ENCODE measurements around the gene ASXL1.
"Not testable (repeated sequence)": the region's sequence is repeated elsewhere in the genome, so short reads cannot be mapped to it uniquely, and the experiment has no call there.

ASXL1 gene

GRCh38 chr20:32363492-32363891, 5.4 kb downstream of the ASXL1 start:
- DNase-seq: no peak

GRCh38 chr20:32364554-32365208, 6.5 kb downstream of the ASXL1 start:
- DNase-seq: no peak

- no peak for DNase-seq
These were observed 7.4 kb downstream of the ASXL1 start for GRCh38 chr20:32365564-32365963.

GRCh38 chr20:32366380-32366779, 8.2 kb downstream of the ASXL1 start:
- no peak for DNase-seq

GRCh38 chr20:32368323-32368722, 10.2 kb downstream of the ASXL1 start:
- DNase-seq: no peak

- no peak for DNase-seq
These were observed 10.8 kb downstream of the ASXL1 start for GRCh38 chr20:32368925-32369324.

- no peak for DNase-seq
These were observed 12.8 kb downstream of the ASXL1 start for GRCh38 chr20:32370897-32371296.

GRCh38 chr20:32378461-32378860, 20.3 kb downstream of the ASXL1 start:
- no peak for DNase-seq

- not testable (repeated sequence) for DNase-seq
These were observed 21.9 kb downstream of the ASXL1 start for GRCh38 chr20:32380037-32380436.

- no peak for DNase-seq
These were observed 22.6 kb downstream of the ASXL1 start for GRCh38 chr20:32380745-32381144.

GRCh38 chr20:32382102-32382950, 24.2 kb downstream of the ASXL1 start:
- no peak for DNase-seq

- not testable (repeated sequence) for DNase-seq
These were observed 25.3 kb downstream of the ASXL1 start for GRCh38 chr20:32383441-32383840.

GRCh38 chr20:32385541-32385940, 27.4 kb downstream of the ASXL1 start:
- no peak for DNase-seq

GRCh38 chr20:32386091-32386490, 28.0 kb downstream of the ASXL1 start:
- DNase-seq: no peak

- no peak for DNase-seq
These were observed 29.1 kb downstream of the ASXL1 start for GRCh38 chr20:32387252-32387651.

- DNase-seq: no peak
These were observed 32.9 kb downstream of the ASXL1 start for GRCh38 chr20:32391003-32391402.

GRCh38 chr20:32395066-32395465, 36.9 kb downstream of the ASXL1 start:
- no peak for DNase-seq

- DNase-seq: no peak
These were observed 38.6 kb downstream of the ASXL1 start for GRCh38 chr20:32396646-32397160.

- DNase-seq: no peak
These were observed 39.5 kb downstream of the ASXL1 start for GRCh38 chr20:32397567-32398084.

GRCh38 chr20:32400476-32400875, 42.3 kb downstream of the ASXL1 start:
- no peak for DNase-seq

- DNase-seq: no peak
These were observed 45.9 kb downstream of the ASXL1 start for GRCh38 chr20:32404017-32404416.

GRCh38 chr20:32406701-32407100, 48.6 kb downstream of the ASXL1 start:
- DNase-seq: no peak

- DNase-seq: not testable (repeated sequence)
These were observed 49.1 kb downstream of the ASXL1 start for GRCh38 chr20:32407131-32407750.
